HepG2 (cell line): ENCODE results near the gene SRSF8. TPM values are rescaled to one million over a fixed set of nuclear protein-coding genes. Genes with fewer than 3 reads are reported as not detected.

Experiments
- ATAC-seq: fragments of 200-7000 bp; cut with Tn5 transposase; 3 replicates; pipeline ENCODE4 v1.9.1; 2020; ENCODE audit warnings: mild to moderate bottlenecking, moderate library complexity
- BruUV-seq: library from RNA; stranded (reverse); fragments of 400-500 nt; replicated peaks from 2 replicates; lab custom pipeline; 2021; lab: Mats Ljungman, UMichigan
- CTCF ChIA-PET: fragments of 300-600 bp; formaldehyde crosslinking; extraction: SDS; loops from one replicate; lab custom pipeline; 2021; ENCODE audit warnings: low total read pairs, inconsistent platforms, low intra/inter-chr PET ratio; lab: Yijun Ruan, JAX
- POLR2A ChIA-PET: fragments of 350-600 bp; sonication (Branson Sonifier 250); formaldehyde crosslinking; loops from one replicate; lab custom pipeline; 2020; ENCODE audit warnings: antibody characterized with exemption, inconsistent platforms; lab: Yijun Ruan, JAX
- DNase-seq: peaks from one replicate; pipeline ENCODE4 v3.0.0-alpha.2; 2015; ENCODE audit warnings: low spot score
- FAIRE-seq: peaks from 3 replicates; lab custom pipeline; 2011; peaks lifted over from hg19 to GRCh38; lab: Jason Lieb, UNC
- H2AFZ ChIP-seq: one replicate; pipeline ENCODE4 v1.6.1; 2011; ENCODE audit warnings: low read length, inconsistent platforms
- H3K27ac ChIP-seq: fragments of 300-600 bp; 3 replicates; pipeline ENCODE4 v1.8.0; 2011; ENCODE audit warnings: mixed run types, mild to moderate bottlenecking, mixed read lengths, low read length, inconsistent platforms; ENCODE audit not compliant: insufficient read depth; ENCODE audit errors: extremely low read length
- H3K27me3 ChIP-seq, 2 experiments: fragments of 200-600 bp in 1 of 2; 2 replicates in 1 of 2; 3 replicates in 1 of 2; pipeline versions ENCODE4 v1.6.0 to v1.8.0; 2011; ENCODE audit warnings: low read length in 2 of 2, mild to moderate bottlenecking in 2 of 2, moderate library complexity in 2 of 2, inconsistent platforms in 1 of 2; ENCODE audit not compliant: insufficient read depth in 2 of 2, control insufficient read depth in 1 of 2
- H3K36me3 ChIP-seq, 2 experiments: fragments of 200-600 bp in 1 of 2; replicated peaks in 1 of 2; 2 replicates in 1 of 2; 3 replicates in 1 of 2; pipeline versions ENCODE4 v1.5.1 to v1.8.0; 2011; ENCODE audit warnings: low read length in 2 of 2, inconsistent platforms in 1 of 2; ENCODE audit not compliant: insufficient read depth in 2 of 2, control insufficient read depth in 1 of 2
- H3K4me1 ChIP-seq: 2 replicates; pipeline ENCODE4 v1.5.1; 2012; ENCODE audit warnings: low read length, inconsistent platforms; ENCODE audit not compliant: insufficient read depth
- H3K4me2 ChIP-seq: 2 replicates; pipeline ENCODE4 v1.6.0; 2011; ENCODE audit warnings: low read depth, low read length, inconsistent platforms
- H3K4me3 ChIP-seq, 3 experiments: fragments of 200-600 bp in 1 of 3; sonication (generic), shearing (Covaris generic) in 1 of 3; replicated peaks in 1 of 3; 2 replicates each; pipeline ENCODE4 v1.5.1; 2011 to 2016; ENCODE audit warnings: low read length in 3 of 3, inconsistent platforms in 2 of 3, low read depth in 2 of 3, mild to moderate bottlenecking in 2 of 3, control low read depth in 1 of 3, mixed read lengths in 1 of 3; ENCODE audit not compliant: insufficient read depth in 1 of 3
- H3K79me2 ChIP-seq: one replicate; pipeline ENCODE4 v1.6.1; 2011; ENCODE audit warnings: low read length, inconsistent platforms; ENCODE audit not compliant: insufficient read depth
- H3K9ac ChIP-seq: 2 replicates; pipeline ENCODE4 v1.6.0; 2011; ENCODE audit warnings: mild to moderate bottlenecking, low read depth, low read length, inconsistent platforms; ENCODE audit not compliant: insufficient read depth
- H3K9me3 ChIP-seq: 2 replicates; pipeline ENCODE4 v1.5.1; 2012; ENCODE audit warnings: mild to moderate bottlenecking, low read length
- H4K20me1 ChIP-seq: 2 replicates; pipeline ENCODE4 v1.6.0; 2011; ENCODE audit warnings: inconsistent platforms, mild to moderate bottlenecking, low read length, moderate library complexity; ENCODE audit not compliant: insufficient read depth
- ADNP ChIP-seq: sonication (generic); formaldehyde crosslinking; IDR thresholded peaks from 2 replicates; pipeline ENCODE4 v1.4.0; 2020; ENCODE audit warnings: missing genetic modification reagents
- CHCHD3 ChIP-seq: sonication (generic); formaldehyde crosslinking; IDR thresholded peaks from 2 replicates; pipeline ENCODE4 v1.8.0; 2022; ENCODE audit warnings: mild to moderate bottlenecking, missing genetic modification reagents, moderate library complexity
- KAT2B ChIP-seq: fragments of 150-350 bp; IDR thresholded peaks from 2 replicates; pipeline ENCODE4 v1.6.1; 2014; ENCODE audit warnings: low read depth, low read length, borderline replicate concordance
- MLLT10 ChIP-seq: sonication (generic); formaldehyde crosslinking; IDR thresholded peaks from 2 replicates; pipeline ENCODE4 v1.4.0; 2020; ENCODE audit warnings: missing genetic modification reagents
- NFRKB ChIP-seq: fragments of 450-650 bp; IDR thresholded peaks from 2 replicates; pipeline ENCODE4 v1.6.1; 2017
- RBM22 ChIP-seq: fragments of 200-400 bp; formaldehyde crosslinking; optimal IDR thresholded peaks from 2 replicates; pipeline ENCODE3; 2017; ENCODE audit warnings: mild to moderate bottlenecking, low read length, moderate library complexity
- TBX3 ChIP-seq: fragments of 450-650 bp; IDR thresholded peaks from 2 replicates; pipeline ENCODE4 v1.6.1; 2017; ENCODE audit warnings: antibody characterized with exemption, mild to moderate bottlenecking, inconsistent platforms, borderline replicate concordance
- U2AF2 ChIP-seq: fragments of 200-400 bp; formaldehyde crosslinking; IDR thresholded peaks from 2 replicates; pipeline ENCODE4 v1.6.1; 2017; ENCODE audit warnings: low read depth, mild to moderate bottlenecking, low read length
- XBP1 ChIP-seq: sonication (generic); formaldehyde crosslinking; IDR thresholded peaks from 2 replicates; pipeline ENCODE4 v1.5.0; 2020; ENCODE audit warnings: missing genetic modification reagents
- ZNF264 ChIP-seq: sonication (generic); formaldehyde crosslinking; IDR thresholded peaks from 2 replicates; pipeline ENCODE4 v1.4.0; 2020; ENCODE audit warnings: missing genetic modification reagents
- ZNF549 ChIP-seq: sonication (generic); formaldehyde crosslinking; IDR thresholded peaks from 2 replicates; pipeline ENCODE4 v1.5.0; 2020; ENCODE audit warnings: missing genetic modification reagents
- ZNF75D ChIP-seq: sonication (generic); formaldehyde crosslinking; IDR thresholded peaks from 2 replicates; pipeline ENCODE4 v1.8.1; 2023; ENCODE audit warnings: missing genetic modification reagents, mild to moderate bottlenecking, borderline replicate concordance
- ZNF761 ChIP-seq: sonication (generic); formaldehyde crosslinking; conservative IDR thresholded peaks from 2 replicates; pipeline ENCODE4 v1.4.0; 2020; ENCODE audit warnings: mild to moderate bottlenecking, missing genetic modification reagents
- WGBS: methylation state at CpG from one replicate; pipeline ENCODE4 v1.1.6; 2017; ENCODE audit warnings: low lambda C conversion rate; 5-methylcytosine and 5-hydroxymethylcytosine counted together
- in situ Hi-C: cut with HindIII; loops from 2 replicates; pipeline ENCODE4 v1.10.0; 2017; ENCODE audit warnings: low pct_unique_long_range_greater_than_20kb; ENCODE audit not compliant: extremely low pct_ligation_motif_present
- intact Hi-C: fragments of 100-400 bp; cut with micrococcal nuclease; formaldehyde crosslinking; loops from one replicate; pipeline ENCODE4 v1.10.0; 2022; ENCODE audit not compliant: unreplicated experiment
- polyA plus RNA-seq, 8 experiments: library from polyadenylated mRNA; depleted of rRNA in 3 of 8; stranded (reverse) in 7 of 8; unstranded in 1 of 8; fragments of >200 nt; fragmentation: Illumina TruSeq in 4 of 8; extraction: Trizol in 4 of 8; gene quantifications; 2 replicates each; pipeline versions ENCODE4 v1.2.1 to v1.2.3, GENCODE V29; 2011 to 2016; ENCODE audit warnings: low read depth in 4 of 8, missing spikeins in 1 of 8, mixed read lengths in 1 of 8; ENCODE audit not compliant: insufficient read depth in 1 of 8
- total RNA-seq, 5 experiments: library from RNA; depleted of rRNA; stranded (reverse); fragments of >200 nt; fragmentation: Illumina TruSeq; extraction: Trizol; gene quantifications; 2 replicates each; pipeline ENCODE4 v1.2.3, GENCODE V29; 2016; ENCODE audit warnings: low read depth in 1 of 5
- TF ChIP-seq, protein P1 (sequence below): sonication (generic); formaldehyde crosslinking; IDR thresholded peaks from 2 replicates; pipeline ENCODE4 v1.4.0; 2020; ENCODE audit warnings: missing genetic modification reagents
- TF ChIP-seq, protein P2 (sequence below), 2 experiments: sonication (generic) in 1 of 2; formaldehyde crosslinking in 1 of 2; IDR thresholded peaks; 2 replicates each; pipeline versions ENCODE4 v1.4.0 to v1.6.1; 2016 to 2020; ENCODE audit warnings: borderline replicate concordance in 1 of 2, low read depth in 1 of 2, mild to moderate bottlenecking in 1 of 2, missing genetic modification reagents in 1 of 2

The SRSF8 gene
- total and polyA plus RNA-seq, 2 of the 13 experiments (the other 11 are each of a cell fraction or from before 2014, with no cell fraction given) = 21.8 to 25.8 TPM

DNA sequence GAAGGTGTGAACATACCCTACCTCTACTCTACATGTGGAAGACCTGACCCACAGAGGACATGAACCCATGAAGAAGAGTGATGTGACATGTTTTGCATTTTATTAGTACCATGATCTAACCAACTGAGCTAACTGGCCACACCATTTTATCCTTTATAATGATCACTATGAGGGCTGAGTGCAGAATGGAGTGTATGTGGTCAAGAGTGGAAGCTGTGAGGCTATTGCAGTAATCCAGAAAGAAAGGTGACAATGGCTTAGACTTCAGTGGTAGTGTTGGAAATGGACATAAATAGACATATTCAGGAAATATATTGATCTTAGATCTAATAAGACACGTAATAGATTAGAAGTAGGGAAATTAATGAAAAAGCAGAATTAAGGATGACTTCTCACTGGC is 3.8 kb downstream of the SRSF8 start:
- CTCF ChIA-PET = interaction anchor here (1.5 to 1.8 kb wide), 2 partner anchors 81 to 635 kb away, joined by 6 to 7 read pairs; no protein-coding TSS in a partner anchor
- no peaks in the 10 kb centered on the region for H3K36me3 ChIP-seq
- POLR2A ChIA-PET = no interaction called here

DNA sequence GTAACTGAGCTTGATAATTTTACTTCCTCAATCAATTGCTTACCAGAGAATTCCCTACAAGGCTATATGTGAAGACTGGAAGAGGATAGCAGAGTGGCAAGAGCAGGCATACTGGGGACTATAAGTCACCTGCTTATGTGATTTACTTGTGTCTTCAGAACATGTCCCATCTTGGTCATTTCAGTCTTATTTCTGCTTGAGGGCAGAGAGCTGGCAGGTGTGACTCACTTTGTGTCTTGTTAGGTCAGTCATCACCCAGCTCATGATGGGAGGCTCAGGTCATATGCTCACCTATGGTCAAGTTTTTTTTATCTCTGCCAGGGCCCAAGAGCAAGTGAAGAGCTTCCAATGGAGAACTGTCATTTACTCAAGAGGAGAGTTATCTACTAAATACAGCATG is 6.2 kb downstream of the SRSF8 start:
- ATAC-seq (no peak), DNase-seq (no peak), FAIRE-seq (no peak)
- intact Hi-C loops (no loop called here), in situ Hi-C loops (loop anchor here (5.0 kb wide), 1 partner anchor 59 kb away; no protein-coding TSS in a partner anchor)
- H3K9ac ChIP-seq = no peak overlapping the region
- H4K20me1 ChIP-seq = peaks cover 3% of the 10 kb centered on the region; the same call in 1 of the 2 replicates
- CTCF ChIA-PET = no interaction called here
- no TSS peak for BruUV-seq
- H3K4me1 ChIP-seq = peaks cover 16% of the 10 kb centered on the region; the same call in 1 of the 2 replicates
- H3K36me3 ChIP-seq = no peaks in the 10 kb centered on the region
- POLR2A ChIA-PET = no interaction called here
- no peaks in the 10 kb centered on the region for H3K9me3 ChIP-seq
- H3K79me2 ChIP-seq = peaks cover 18% of the 10 kb centered on the region
- no peaks in the 10 kb centered on the region; a peak in 1 of 5 replicates for H3K27me3 ChIP-seq
- H3K27ac ChIP-seq = no peak overlapping the region
- no peak overlapping the region for H3K4me2 ChIP-seq
- H2AFZ ChIP-seq = no peak overlapping the region
- H3K4me3 ChIP-seq = no peak overlapping the region
- no peak for TF ChIP-seq ADNP (CRISPR knock-in tag)
- TF ChIP-seq CHCHD3 = no peak
- no peak for TF ChIP-seq XBP1 (CRISPR knock-in tag)
- no peak for TF ChIP-seq ZNF75D (CRISPR knock-in tag)
- TF ChIP-seq, protein P1, sequence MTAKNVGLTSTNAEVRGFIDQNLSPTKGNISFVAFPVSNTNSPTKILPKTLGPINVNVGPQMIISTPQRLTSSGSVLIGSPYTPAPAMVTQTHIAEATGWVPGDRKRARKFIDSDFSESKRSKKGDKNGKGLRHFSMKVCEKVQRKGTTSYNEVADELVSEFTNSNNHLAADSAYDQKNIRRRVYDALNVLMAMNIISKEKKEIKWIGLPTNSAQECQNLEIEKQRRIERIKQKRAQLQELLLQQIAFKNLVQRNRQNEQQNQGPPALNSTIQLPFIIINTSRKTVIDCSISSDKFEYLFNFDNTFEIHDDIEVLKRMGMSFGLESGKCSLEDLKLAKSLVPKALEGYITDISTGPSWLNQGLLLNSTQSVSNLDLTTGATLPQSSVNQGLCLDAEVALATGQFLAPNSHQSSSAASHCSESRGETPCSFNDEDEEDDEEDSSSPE (CRISPR knock-in tag) = no peak
- no peak for TF ChIP-seq MLLT10 (CRISPR knock-in tag)
- TF ChIP-seq, protein P2, sequence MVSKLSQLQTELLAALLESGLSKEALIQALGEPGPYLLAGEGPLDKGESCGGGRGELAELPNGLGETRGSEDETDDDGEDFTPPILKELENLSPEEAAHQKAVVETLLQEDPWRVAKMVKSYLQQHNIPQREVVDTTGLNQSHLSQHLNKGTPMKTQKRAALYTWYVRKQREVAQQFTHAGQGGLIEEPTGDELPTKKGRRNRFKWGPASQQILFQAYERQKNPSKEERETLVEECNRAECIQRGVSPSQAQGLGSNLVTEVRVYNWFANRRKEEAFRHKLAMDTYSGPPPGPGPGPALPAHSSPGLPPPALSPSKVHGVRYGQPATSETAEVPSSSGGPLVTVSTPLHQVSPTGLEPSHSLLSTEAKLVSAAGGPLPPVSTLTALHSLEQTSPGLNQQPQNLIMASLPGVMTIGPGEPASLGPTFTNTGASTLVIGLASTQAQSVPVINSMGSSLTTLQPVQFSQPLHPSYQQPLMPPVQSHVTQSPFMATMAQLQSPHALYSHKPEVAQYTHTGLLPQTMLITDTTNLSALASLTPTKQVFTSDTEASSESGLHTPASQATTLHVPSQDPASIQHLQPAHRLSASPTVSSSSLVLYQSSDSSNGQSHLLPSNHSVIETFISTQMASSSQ (IDR thresholded peaks at IDR 0.05; ENCODE audit: low read depth) = no peak
- TF ChIP-seq, protein P2 (CRISPR knock-in tag; IDR thresholded peaks at IDR 0.05; ENCODE audit: borderline replicate concordance) = no peak
- no peak for TF ChIP-seq U2AF2
- no peak for TF ChIP-seq ZNF761 (CRISPR knock-in tag)

More for the DNA sequence above, 3.8 kb downstream of the SRSF8 start:
- H3K9ac ChIP-seq = no peak overlapping the region
- BruUV-seq = no TSS peak
- FAIRE-seq (no peak), ATAC-seq (no peak), DNase-seq (no peak)
- no peak for TF ChIP-seq KAT2B
- no peak for TF ChIP-seq ZNF549 (CRISPR knock-in tag)
- no peak for TF ChIP-seq NFRKB
- TF ChIP-seq RBM22 = peak; percentile 16
- no peak for TF ChIP-seq ZNF264 (CRISPR knock-in tag)
- TF ChIP-seq TBX3 = no peak
- H3K79me2 ChIP-seq = peaks cover 24% of the 10 kb centered on the region
- H3K27ac ChIP-seq = no peak overlapping the region
- in situ Hi-C loops (loop anchor here (5.0 kb wide), 1 partner anchor 62 kb away; no protein-coding TSS in a partner anchor), intact Hi-C loops (no loop called here)
- no peaks in the 10 kb centered on the region; a peak in 1 of 5 replicates for H3K27me3 ChIP-seq
- peaks cover 3% of the 10 kb centered on the region; the same call in 1 of the 2 replicates for H4K20me1 ChIP-seq
- H3K9me3 ChIP-seq = no peaks in the 10 kb centered on the region
- H3K4me2 ChIP-seq = no peak overlapping the region
- no peak overlapping the region for H2AFZ ChIP-seq
- H3K4me3 ChIP-seq = no peak overlapping the region
- peaks cover 18% of the 10 kb centered on the region for H3K4me1 ChIP-seq
- 97% methylated on average over 1 of the region's 1 CpG for WGBS
